ENCODE measurements around the gene LCOR. TPM values are rescaled to one million over a fixed set of nuclear protein-coding genes. Genes with fewer than 3 reads are reported as not detected.
"Not testable (repeated sequence)": the region's sequence is repeated elsewhere in the genome, so short reads cannot be mapped to it uniquely, and the experiment has no call there.

LCOR gene
- total and polyA plus RNA-seq, 5 experiments from 2014 or later, result 18.9 to 51.2 (median 26.6) TPM

DNA sequence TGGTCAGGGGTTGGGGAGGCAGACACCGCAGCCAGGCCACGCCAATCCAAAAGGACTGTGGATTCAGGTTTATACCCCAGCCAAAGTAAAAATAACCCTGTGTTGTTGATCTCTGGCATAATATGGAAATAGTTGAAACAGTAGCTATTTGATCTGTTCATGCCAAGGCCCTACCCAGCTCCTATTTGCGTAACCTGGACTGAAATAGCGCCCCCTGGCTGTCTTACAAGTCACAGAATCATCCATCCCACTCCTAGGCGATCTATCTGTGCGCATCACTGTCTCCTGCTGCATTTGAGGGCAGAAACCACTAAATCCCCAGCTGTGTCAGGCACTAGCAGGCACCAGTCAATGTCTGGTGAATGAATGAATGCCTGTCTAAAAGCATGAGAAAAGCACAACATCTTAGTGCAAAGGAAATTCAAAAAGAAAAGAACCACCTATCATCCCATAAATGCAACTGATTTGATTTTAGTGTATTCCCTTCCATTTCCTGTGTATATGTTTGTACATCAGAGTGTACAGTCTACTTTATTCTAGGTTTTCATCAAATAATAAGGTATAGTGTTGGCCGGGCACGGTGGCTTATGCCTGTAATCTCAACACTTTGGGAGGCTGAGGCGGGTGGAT, 193.6 kb downstream of the LCOR start:
- H3K36me3 Mint-ChIP-seq, result no peaks in the 10 kb centered on the region
- ATAC-seq, result peak; percentile 46 to 61

DNA sequence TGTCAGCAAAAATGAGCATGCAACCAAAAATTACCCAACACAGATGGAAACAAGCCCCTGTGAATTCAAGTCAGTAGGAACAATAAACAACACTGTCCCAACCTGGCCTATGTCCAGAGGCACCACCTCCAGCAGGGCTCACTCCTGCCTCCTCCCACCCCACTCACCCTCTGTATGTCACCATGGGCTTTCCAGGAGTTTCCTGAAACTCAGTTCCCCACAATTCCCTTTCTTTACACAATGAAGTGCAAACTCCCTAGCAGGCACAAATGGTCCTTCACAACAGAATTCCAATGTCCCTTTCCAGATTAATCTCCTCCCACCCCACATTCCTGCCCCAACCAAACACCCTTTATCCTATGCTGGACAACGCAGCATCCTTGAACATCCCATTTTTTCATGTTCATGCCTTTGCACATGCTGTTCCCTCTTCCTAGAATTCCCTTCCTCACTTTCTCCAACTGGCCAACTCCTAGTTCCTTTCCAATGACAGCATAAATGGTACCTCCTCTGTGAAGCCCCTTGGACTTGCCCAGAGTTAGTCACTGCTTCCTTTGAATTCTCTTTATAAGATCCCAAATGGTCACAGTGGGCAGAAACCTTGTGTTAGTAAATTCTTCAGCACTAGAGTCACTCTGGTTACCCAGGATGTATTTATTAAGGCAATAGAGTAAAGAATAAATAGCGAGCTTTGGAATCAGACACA, 196.2 kb downstream of the LCOR start:
- ATAC-seq (no peak), DNase-seq (no peak)
- Mint-ChIP-seq H3K27ac (no peak overlapping the region), H3K27me3 (peaks cover 0 to 1% (median 0%) of the 10 kb centered on the region in 5 donors), H3K36me3 (no peaks in the 10 kb centered on the region), H3K4me1 (no peaks in the 10 kb centered on the region), H3K9me3 (no peaks in the 10 kb centered on the region), H3K4me3 (no peak overlapping the region)
- POLR2A ChIA-PET, result no interaction called here

More for the DNA sequence above, 193.6 kb downstream of the LCOR start:
- no peak overlapping the region for H3K27ac Mint-ChIP-seq
- H3K9me3 Mint-ChIP-seq, result no peaks in the 10 kb centered on the region
- POLR2A ChIA-PET, result no interaction called here
- peak in 7 of 10 donors; percentile 29 to 49 (median 39) for DNase-seq
- H3K4me3 Mint-ChIP-seq, result no peak overlapping the region
- no peaks in the 10 kb centered on the region for H3K4me1 Mint-ChIP-seq
- no peaks in the 10 kb centered on the region for H3K27me3 Mint-ChIP-seq

DNA sequence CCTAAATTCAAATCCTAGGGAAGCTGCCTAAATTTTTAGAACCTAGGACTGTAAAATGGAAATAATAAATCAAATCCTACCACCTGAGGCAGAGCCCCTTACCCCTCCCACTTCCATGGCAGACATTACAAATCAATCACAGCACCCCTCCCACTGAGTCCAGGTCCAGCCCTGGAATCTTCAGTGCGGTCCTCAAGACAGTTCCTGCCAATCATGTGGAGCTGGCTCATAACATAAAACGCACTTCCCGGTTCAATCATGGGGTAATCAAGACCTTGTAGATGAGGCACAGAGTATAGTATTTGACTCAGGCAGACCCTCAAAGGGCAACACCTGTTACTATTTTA, 196.7 kb downstream of the LCOR start:
- H3K4me1 Mint-ChIP-seq, result no peaks in the 10 kb centered on the region
- POLR2A ChIA-PET, result no interaction called here
- H3K27me3 Mint-ChIP-seq, result peaks cover 0 to 1% (median 0%) of the 10 kb centered on the region in 5 donors
- no peak overlapping the region for H3K4me3 Mint-ChIP-seq
- DNase-seq (no peak), ATAC-seq (no peak)
- no peak overlapping the region for H3K27ac Mint-ChIP-seq
- no peaks in the 10 kb centered on the region for H3K9me3 Mint-ChIP-seq
- H3K36me3 Mint-ChIP-seq, result no peaks in the 10 kb centered on the region

DNA sequence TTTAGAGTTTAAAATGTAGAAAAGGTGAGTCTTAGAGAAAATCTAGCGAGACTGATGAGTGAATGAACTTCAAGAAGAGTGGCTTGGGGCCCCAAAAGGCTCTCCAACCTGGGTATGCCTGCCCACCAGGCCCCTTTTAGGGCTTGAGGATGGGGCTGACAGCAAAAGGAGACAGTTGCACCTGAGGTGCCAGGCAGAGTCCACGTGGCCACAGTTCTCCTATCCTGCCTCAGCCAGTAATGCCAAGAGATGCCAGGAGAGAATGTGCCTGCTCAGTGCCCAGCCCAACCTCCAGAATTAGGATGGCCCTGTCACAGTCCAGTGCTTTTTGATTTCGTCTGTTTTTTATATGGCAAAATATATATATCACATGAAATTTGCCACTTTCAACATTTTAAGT, 197.2 kb downstream of the LCOR start:
- Mint-ChIP-seq H3K9me3 (no peaks in the 10 kb centered on the region), H3K4me1 (no peaks in the 10 kb centered on the region), H3K36me3 (no peaks in the 10 kb centered on the region), H3K4me3 (no peak overlapping the region), H3K27ac (no peak overlapping the region), H3K27me3 (peaks cover 0 to 1% (median 0%) of the 10 kb centered on the region in 5 donors)
- DNase-seq (no peak), ATAC-seq (no peak)
- POLR2A ChIA-PET, result no interaction called here

DNA sequence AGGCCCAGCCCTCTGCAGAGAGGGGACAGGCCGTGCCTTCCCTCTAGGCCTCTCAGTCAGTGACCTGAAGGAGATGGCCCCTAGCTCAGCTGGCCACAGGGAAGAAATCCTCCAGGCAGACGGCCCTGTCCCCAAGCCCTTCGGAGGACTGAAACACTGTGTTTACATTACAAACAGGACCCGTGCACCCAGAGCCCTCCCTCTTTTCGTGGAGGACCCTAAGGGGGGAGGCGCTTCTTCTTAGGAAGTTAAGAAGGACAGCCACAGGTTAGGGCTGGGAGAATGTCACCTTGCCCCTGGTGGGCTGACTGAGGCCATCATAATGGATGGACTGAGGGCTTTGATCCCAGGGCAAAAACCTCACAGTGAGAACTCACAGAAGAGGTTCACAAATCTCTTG, 198.8 kb downstream of the LCOR start:
- no peaks in the 10 kb centered on the region for H3K36me3 Mint-ChIP-seq
- H3K27me3 Mint-ChIP-seq, result peaks cover 1 to 12% (median 3%) of the 10 kb centered on the region in 5 donors
- DNase-seq, result no peak
- H3K4me3 Mint-ChIP-seq, result no peak overlapping the region
- no peak for ATAC-seq
- no peak overlapping the region for H3K27ac Mint-ChIP-seq
- POLR2A ChIA-PET, result no interaction called here
- no peaks in the 10 kb centered on the region for H3K4me1 Mint-ChIP-seq
- no peaks in the 10 kb centered on the region for H3K9me3 Mint-ChIP-seq

DNA sequence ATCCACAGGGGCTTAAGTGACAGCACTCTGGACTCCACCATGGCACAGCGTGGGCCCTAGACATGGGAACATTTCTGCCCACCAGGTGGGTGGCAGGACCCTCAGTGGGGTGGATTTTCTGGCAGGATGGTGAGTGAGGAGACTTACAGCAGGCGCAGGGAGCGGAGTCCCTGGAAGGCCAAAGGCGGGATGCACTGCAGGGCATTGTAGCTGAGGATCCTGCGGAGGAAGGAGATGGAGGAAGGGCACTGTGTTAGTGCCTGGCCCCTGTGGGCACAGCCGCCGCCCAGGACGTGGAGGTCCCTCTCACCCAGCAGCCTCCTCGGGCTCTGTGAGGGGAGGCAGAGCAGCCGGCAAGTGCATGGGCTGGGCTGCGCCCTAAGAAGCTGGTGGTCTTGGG, 199.4 kb downstream of the LCOR start:
- DNase-seq (no peak), ATAC-seq (no peak)
- Mint-ChIP-seq H3K4me3 (no peak overlapping the region), H3K36me3 (no peaks in the 10 kb centered on the region), H3K27ac (no peak overlapping the region), H3K27me3 (peaks cover 1 to 18% (median 7%) of the 10 kb centered on the region in 5 donors), H3K9me3 (no peaks in the 10 kb centered on the region), H3K4me1 (peaks cover 0 to 2% (median 0%) of the 10 kb centered on the region in 4 donors)
- POLR2A ChIA-PET, result no interaction called here

DNA sequence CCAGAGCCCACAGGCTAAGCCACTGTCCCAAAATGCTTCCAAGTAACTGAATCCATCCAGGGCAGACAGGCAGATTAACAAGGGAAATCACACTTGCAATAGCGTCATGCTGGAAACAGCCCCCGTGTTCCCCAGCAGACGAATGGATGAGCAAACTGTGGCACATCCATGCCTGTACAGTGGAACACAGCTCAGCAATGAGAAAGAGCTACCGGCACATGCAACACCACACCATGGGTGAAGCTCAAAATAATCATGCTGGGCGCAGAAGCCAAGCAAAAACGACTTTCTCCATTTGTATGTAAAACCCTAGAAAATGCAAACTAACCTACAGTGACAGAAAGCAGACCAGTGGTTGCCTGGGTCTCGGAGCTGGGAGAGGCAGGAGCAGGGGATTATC, 200.5 kb downstream of the LCOR start:
- H3K27me3 Mint-ChIP-seq, result peaks cover 1 to 20% (median 9%) of the 10 kb centered on the region in 5 donors
- POLR2A ChIA-PET, result no interaction called here
- no peak overlapping the region for H3K27ac Mint-ChIP-seq
- no peaks in the 10 kb centered on the region for H3K36me3 Mint-ChIP-seq
- no peak for ATAC-seq
- H3K4me1 Mint-ChIP-seq, result peaks cover 5 to 11% (median 6%) of the 10 kb centered on the region in 4 donors
- H3K4me3 Mint-ChIP-seq, result no peak overlapping the region
- DNase-seq, result no peak
- no peaks in the 10 kb centered on the region for H3K9me3 Mint-ChIP-seq

DNA sequence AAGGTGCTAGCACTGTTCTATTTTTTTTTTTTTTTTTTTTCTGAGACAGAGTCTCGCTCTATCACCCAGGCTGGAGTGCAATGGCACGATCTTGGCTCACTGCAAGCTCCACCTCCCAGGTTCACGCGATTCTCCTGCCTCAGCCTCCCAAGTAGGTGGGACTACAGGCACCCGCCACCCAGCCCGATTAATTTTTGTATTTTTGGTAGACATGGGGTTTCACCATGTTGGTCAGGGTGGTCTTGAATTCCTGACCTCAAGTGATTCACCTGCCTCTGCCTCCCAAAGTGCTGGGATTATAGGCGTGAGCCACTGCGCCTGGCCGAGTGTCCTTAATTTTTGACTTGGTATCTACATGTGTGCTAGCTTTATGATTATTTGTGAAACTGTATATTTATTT, 201.7 kb downstream of the LCOR start:
- POLR2A ChIA-PET, H3K27ac Mint-ChIP-seq, H3K36me3 Mint-ChIP-seq, H3K9me3 Mint-ChIP-seq, ATAC-seq, DNase-seq, H3K4me3 Mint-ChIP-seq: not testable (repeated sequence)
- peaks cover 1 to 20% (median 9%) of the 10 kb centered on the region in 5 donors for H3K27me3 Mint-ChIP-seq
- H3K4me1 Mint-ChIP-seq, result peaks cover 11 to 20% (median 13%) of the 10 kb centered on the region in 4 donors

DNA sequence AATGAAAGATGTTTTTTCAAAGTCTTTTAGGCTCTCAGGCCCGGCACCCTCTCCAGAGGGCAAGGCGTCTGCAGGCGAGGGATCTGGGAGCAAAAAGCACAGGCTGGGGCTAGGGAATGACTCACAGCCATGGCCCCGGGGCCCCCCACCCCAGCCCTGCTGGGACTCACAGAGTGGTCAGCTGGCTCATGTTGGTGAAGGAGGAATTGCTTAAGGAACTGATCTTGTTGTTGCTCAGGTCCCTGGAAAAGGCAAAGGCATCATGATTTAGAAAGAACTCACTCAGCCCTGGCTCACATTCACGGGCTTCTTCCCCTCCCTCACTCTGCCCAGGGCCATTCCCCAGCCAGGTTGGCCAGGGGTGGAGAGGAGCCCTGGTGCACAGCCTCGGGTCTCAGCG, 202.2 kb downstream of the LCOR start:
- Mint-ChIP-seq H3K4me3 (no peak overlapping the region), H3K27ac (no peak overlapping the region), H3K9me3 (no peaks in the 10 kb centered on the region), H3K36me3 (no peaks in the 10 kb centered on the region), H3K4me1 (peaks cover 11 to 20% (median 13%) of the 10 kb centered on the region in 4 donors), H3K27me3 (peaks cover 1 to 20% (median 9%) of the 10 kb centered on the region in 5 donors)
- DNase-seq (no peak), ATAC-seq (no peak)
- POLR2A ChIA-PET, result no interaction called here

DNA sequence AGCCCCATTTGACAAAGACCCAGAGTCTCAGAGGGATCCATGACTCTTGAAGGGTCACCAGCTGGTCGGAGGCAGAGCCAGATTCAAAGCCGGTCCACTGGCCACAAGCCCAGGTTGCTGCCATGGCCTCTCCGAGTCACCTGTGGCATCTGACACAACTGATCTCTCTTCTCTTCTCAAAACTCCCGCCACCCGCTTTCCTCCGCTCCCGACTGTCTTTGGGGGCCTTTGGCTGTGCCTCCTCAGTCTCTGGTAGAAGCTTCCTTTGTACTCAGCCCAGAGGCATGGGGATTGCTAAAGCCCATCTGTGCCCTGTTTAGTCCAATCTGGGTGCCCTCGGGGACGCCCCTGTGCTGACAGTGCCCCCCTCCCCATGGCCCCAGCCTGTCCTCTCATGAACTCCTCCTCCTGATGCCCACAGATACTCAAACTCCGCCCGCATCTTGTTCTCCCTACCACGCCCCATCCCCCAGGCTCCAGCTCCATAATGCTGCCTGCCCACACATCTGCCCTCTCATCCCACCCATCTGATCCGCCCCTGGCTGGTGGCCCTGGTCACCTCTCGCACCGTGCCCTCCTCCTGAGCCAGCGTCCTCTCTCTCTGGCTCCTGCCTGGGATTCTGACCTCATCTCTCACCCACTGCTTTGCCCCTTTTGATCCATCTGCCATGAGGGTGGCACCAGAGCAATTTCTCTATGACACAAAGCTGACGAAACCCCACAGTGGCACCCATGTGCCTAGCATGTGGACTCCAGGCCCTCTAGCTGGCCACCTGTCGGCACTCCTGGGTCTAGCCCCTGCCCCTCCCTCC, 203.1 kb downstream of the LCOR start:
- DNase-seq, result no peak
- no peak for ATAC-seq
- Mint-ChIP-seq H3K9me3 (no peaks in the 10 kb centered on the region), H3K4me3 (no peak overlapping the region), H3K27me3 (peaks cover 1 to 20% (median 9%) of the 10 kb centered on the region in 5 donors), H3K27ac (no peak overlapping the region), H3K4me1 (peaks cover 11 to 20% (median 13%) of the 10 kb centered on the region in 4 donors), H3K36me3 (no peaks in the 10 kb centered on the region)
- POLR2A ChIA-PET, result no interaction called here

DNA sequence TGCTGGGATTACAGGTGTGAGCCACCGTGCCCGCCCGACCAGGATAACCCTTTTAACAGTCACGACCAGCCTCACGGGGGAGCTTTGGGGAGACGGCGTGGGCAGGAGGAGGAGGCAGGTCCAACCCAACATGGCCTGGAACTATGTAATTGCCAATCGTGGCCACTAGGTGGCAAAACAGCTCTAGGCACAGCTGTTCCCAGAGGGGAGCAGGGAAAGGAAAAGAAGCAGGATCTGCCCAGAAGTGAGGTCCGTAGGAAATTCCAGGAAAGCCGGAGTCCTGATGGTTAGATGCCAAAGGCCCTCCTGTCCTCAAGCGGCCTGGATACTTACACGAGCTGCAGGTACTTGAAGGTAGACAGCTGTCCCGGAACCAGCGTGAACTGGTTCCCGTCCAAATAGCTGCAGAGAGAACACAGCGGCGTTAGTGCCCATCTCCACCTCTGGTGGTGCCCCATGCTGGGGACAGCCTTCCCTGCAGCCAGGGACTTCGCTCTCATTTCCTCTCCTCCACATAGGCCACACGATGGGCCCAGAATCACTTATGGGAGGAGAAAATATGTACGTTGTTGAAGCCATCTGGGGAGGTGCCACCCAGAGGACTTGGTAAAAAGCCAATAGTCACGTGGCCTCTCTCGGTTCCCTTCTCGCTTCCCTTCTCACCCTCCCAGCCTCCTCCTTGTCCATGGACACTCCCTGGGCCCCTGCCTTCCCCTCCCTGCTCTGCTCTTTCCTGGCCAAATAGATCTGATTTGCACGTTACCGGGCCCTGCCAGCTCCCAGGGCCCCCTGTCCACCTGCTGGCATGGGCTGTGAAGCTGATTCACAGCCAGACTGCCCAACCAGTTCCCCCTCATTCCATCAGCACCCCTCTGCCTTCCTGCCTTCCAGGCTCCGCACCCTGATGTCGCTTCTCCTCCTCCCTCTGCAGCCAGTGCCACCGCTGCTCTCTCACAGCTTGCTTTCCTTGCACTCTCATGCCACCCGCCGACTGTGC, 205.6 kb downstream of the LCOR start:
- Mint-ChIP-seq H3K9me3 (no peaks in the 10 kb centered on the region), H3K27me3 (peaks cover 0 to 20% (median 9%) of the 10 kb centered on the region in 5 donors), H3K27ac (peak overlapping the region in 7 of 10 donors; percentile 9 to 66 (median 56)), H3K36me3 (no peaks in the 10 kb centered on the region), H3K4me3 (peak overlapping the region; percentile 43 to 84 (median 76)), H3K4me1 (peaks cover 11 to 20% (median 13%) of the 10 kb centered on the region in 4 donors)
- POLR2A ChIA-PET, result interaction anchor here (0.6 kb wide), 1 partner anchor 639 kb away, joined by 5 read pairs; no protein-coding TSS in a partner anchor
- peak; percentile 90 to 98 for ATAC-seq
- peak; percentile 38 to 79 (median 63) for DNase-seq

DNA sequence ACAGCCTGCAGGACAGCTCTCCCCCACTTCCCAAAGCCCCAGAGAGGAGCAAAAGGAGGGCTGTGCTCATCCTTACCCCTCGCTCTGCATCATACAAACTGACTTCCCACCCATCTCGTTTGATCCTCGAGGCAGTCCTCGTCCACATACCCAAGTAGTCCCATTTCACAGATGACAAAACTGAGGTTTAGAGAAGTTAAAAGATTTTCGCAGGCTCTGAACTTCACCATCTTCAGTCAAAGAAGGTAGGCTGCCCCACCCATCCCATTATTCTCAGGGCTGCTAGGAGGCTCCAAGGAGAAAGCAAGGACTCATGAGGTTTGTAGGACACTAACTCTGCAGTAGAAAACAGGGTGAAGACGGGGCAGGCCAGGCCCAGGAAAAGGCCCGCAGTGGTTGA, 206.6 kb downstream of the LCOR start:
- H3K36me3 Mint-ChIP-seq, result no peaks in the 10 kb centered on the region
- H3K27ac Mint-ChIP-seq, result no peak overlapping the region
- no peaks in the 10 kb centered on the region for H3K9me3 Mint-ChIP-seq

More for the DNA sequence above, 206.6 kb downstream of the LCOR start:
- POLR2A ChIA-PET, result no interaction called here
- ATAC-seq, result no peak
- peaks cover 0 to 20% (median 9%) of the 10 kb centered on the region in 5 donors for H3K27me3 Mint-ChIP-seq
- no peak for DNase-seq
- H3K4me1 Mint-ChIP-seq, result peaks cover 11 to 20% (median 13%) of the 10 kb centered on the region in 4 donors
- peak overlapping the region in 7 of 10 donors; percentile 9 to 81 (median 57) for H3K4me3 Mint-ChIP-seq

Measured in naive thymus-derived CD8-positive, alpha-beta T cell (primary cell).